GM19035 (cell line): ENCODE results near the gene SEMA5A.
A peak's percentile ranks its signal among the peaks of the same experiment; 100 is the strongest.
"Not testable (repeated sequence)": the region's sequence is repeated elsewhere in the genome, so short reads cannot be mapped to it uniquely, and the experiment has no call there.

Experiments
- ATAC-seq: cut with Tn5 transposase; IDR thresholded peaks from one replicate; pipeline ENCODE4 v1.9.1; 2021; ENCODE audit not compliant: unreplicated experiment

Gene SEMA5A

GRCh38 chr5:9375756-9376155, 170.1 kb downstream of the SEMA5A start:
- ATAC-seq: no peak

GRCh38 chr5:9374025-9374424, 171.8 kb downstream of the SEMA5A start:
- no peak for ATAC-seq

GRCh38 chr5:9373571-9373970, 172.3 kb downstream of the SEMA5A start:
- ATAC-seq: no peak

- no peak for ATAC-seq
These were observed 175.6 kb downstream of the SEMA5A start for GRCh38 chr5:9370256-9370655.

- no peak for ATAC-seq
These were observed 180.4 kb downstream of the SEMA5A start for GRCh38 chr5:9365512-9365911.

- no peak for ATAC-seq
These were observed 182.4 kb downstream of the SEMA5A start for GRCh38 chr5:9363449-9363848.

- peak; percentile 47 for ATAC-seq
These were observed 182.8 kb downstream of the SEMA5A start for GRCh38 chr5:9363026-9363425.

GRCh38 chr5:9362600-9362999, 183.3 kb downstream of the SEMA5A start:
- peak; percentile 48 for ATAC-seq

GRCh38 chr5:9361835-9362234, 184.0 kb downstream of the SEMA5A start:
- peak; percentile 75 for ATAC-seq

- ATAC-seq: no peak
These were observed 186.8 kb downstream of the SEMA5A start for GRCh38 chr5:9358961-9359685.

GRCh38 chr5:9356351-9356825, 189.5 kb downstream of the SEMA5A start:
- no peak for ATAC-seq

GRCh38 chr5:9354336-9355081, 191.4 kb downstream of the SEMA5A start:
- ATAC-seq: no peak

GRCh38 chr5:9353048-9353447, 192.8 kb downstream of the SEMA5A start:
- ATAC-seq: not testable (repeated sequence)

- ATAC-seq: no peak
These were observed 194.3 kb downstream of the SEMA5A start for GRCh38 chr5:9351546-9351945.

- ATAC-seq: no peak
These were observed 195.5 kb downstream of the SEMA5A start for GRCh38 chr5:9350301-9350797.

- ATAC-seq: no peak
These were observed 197.4 kb downstream of the SEMA5A start for GRCh38 chr5:9348401-9348996.

- ATAC-seq: no peak
These were observed 198.2 kb downstream of the SEMA5A start for GRCh38 chr5:9347541-9348295.

- no peak for ATAC-seq
These were observed 198.8 kb downstream of the SEMA5A start for GRCh38 chr5:9347032-9347431.

GRCh38 chr5:9344751-9345240, 201.1 kb downstream of the SEMA5A start:
- ATAC-seq: no peak

GRCh38 chr5:9343146-9343850, 202.6 kb downstream of the SEMA5A start:
- ATAC-seq: no peak
